ENCODE data around the gene CHGA.

Gene CHGA

DNA sequence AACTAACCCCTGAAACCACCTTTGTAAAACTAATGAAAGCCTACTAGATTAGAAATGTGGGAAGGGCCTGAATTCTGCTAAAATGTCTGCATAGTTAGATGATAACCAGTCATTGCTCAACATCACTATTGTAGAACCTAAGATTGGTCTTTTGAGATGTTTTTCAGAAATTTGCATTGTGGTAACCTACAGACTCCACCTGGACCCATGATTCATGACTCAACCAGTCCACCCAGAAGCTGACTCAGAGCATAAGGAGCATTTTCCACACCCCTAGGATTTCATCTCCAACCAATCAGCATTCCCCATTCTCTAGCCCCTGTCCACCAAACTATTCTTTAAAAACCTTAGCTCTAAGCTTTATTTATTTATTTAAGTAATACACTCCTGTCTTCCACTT, 30.4 kb upstream of the CHGA start:
- no peak for DNase-seq (ENCODE audit: low read depth)
- H3K4me3 ChIP-seq (ENCODE audit: control insufficient read depth, low read depth, low read length) = no peak overlapping the region
- TF ChIP-seq, protein P1, sequence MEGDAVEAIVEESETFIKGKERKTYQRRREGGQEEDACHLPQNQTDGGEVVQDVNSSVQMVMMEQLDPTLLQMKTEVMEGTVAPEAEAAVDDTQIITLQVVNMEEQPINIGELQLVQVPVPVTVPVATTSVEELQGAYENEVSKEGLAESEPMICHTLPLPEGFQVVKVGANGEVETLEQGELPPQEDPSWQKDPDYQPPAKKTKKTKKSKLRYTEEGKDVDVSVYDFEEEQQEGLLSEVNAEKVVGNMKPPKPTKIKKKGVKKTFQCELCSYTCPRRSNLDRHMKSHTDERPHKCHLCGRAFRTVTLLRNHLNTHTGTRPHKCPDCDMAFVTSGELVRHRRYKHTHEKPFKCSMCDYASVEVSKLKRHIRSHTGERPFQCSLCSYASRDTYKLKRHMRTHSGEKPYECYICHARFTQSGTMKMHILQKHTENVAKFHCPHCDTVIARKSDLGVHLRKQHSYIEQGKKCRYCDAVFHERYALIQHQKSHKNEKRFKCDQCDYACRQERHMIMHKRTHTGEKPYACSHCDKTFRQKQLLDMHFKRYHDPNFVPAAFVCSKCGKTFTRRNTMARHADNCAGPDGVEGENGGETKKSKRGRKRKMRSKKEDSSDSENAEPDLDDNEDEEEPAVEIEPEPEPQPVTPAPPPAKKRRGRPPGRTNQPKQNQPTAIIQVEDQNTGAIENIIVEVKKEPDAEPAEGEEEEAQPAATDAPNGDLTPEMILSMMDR (IDR thresholded peaks at IDR 0.05; ENCODE audit: control insufficient read depth, insufficient read depth, low read depth, low read length, missing control alignments) = no peak

GRCh38 chr14:92895352-92895878, 27.5 kb upstream of the CHGA start:
- no peak for DNase-seq (ENCODE audit: low read depth)
- H3K4me3 ChIP-seq (ENCODE audit: control insufficient read depth, low read depth, low read length) = no peak overlapping the region
- TF ChIP-seq, protein P1 (IDR thresholded peaks at IDR 0.05; ENCODE audit: control insufficient read depth, insufficient read depth, low read depth, low read length, missing control alignments) = no peak

DNA sequence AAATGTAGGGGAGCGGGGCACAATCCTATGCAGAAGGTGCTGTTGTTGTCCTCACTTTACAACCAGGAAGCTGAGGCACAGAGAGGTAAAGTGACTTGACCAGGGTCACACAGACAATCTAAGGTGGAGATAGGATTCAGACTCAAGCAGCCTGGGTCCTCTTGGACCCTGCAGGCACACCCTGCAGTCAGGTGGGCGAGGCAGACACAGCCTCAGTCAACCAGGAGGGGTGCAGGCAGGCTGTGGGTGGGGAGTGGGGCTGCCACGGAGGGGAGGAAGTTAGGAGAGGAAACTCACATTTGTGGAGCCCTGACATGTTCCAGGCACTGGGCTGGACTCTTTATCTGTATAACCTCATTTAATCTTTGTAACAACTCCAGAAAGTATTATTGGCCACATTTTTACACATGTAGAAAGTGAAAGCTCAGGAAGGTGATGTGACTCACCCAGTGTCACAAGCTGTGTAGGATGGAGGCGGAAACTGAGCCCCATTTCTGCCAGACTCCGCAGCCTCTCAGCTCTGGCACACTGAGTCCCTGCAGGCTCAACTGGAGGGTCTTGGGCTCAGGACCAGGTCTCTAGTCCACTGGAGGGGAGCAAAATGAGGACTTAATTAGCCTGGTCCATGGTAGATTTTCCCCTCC, 24.9 kb upstream of the CHGA start:
- DNase-seq (ENCODE audit: low read depth) = no peak
- H3K4me3 ChIP-seq (ENCODE audit: control insufficient read depth, low read depth, low read length) = no peak overlapping the region
- TF ChIP-seq, protein P1 (IDR thresholded peaks at IDR 0.05; ENCODE audit: control insufficient read depth, insufficient read depth, low read depth, low read length, missing control alignments) = no peak

GRCh38 chr14:92898566-92899131, 24.3 kb upstream of the CHGA start:
- TF ChIP-seq, protein P1 (IDR thresholded peaks at IDR 0.05; ENCODE audit: control insufficient read depth, insufficient read depth, low read depth, low read length, missing control alignments) = no peak
- no peak overlapping the region for H3K4me3 ChIP-seq (ENCODE audit: control insufficient read depth, low read depth, low read length)
- no peak for DNase-seq (ENCODE audit: low read depth)

GRCh38 chr14:92900660-92901059, 22.3 kb upstream of the CHGA start:
- no peak overlapping the region for H3K4me3 ChIP-seq (ENCODE audit: control insufficient read depth, low read depth, low read length)
- TF ChIP-seq, protein P1 (IDR thresholded peaks at IDR 0.05; ENCODE audit: control insufficient read depth, insufficient read depth, low read depth, low read length, missing control alignments) = no peak
- DNase-seq (ENCODE audit: low read depth) = no peak

GRCh38 chr14:92902191-92902590, 20.8 kb upstream of the CHGA start:
- TF ChIP-seq, protein P1 (IDR thresholded peaks at IDR 0.05; ENCODE audit: control insufficient read depth, insufficient read depth, low read depth, low read length, missing control alignments) = no peak
- DNase-seq (ENCODE audit: low read depth) = no peak
- H3K4me3 ChIP-seq (ENCODE audit: control insufficient read depth, low read depth, low read length) = no peak overlapping the region
